CD4-positive, alpha-beta T cell treated with Interleukin-4 for 1 hour (primary cell): ENCODE data around the gene PRICKLE1.
A peak's percentile ranks its signal among the peaks of the same experiment; 100 is the strongest.

Experiments used
- DNase-seq, 2 donors: peaks; one replicate each; pipeline ENCODE4 v3.0.0-alpha.2; 2020 to 2022

The PRICKLE1 gene

DNA sequence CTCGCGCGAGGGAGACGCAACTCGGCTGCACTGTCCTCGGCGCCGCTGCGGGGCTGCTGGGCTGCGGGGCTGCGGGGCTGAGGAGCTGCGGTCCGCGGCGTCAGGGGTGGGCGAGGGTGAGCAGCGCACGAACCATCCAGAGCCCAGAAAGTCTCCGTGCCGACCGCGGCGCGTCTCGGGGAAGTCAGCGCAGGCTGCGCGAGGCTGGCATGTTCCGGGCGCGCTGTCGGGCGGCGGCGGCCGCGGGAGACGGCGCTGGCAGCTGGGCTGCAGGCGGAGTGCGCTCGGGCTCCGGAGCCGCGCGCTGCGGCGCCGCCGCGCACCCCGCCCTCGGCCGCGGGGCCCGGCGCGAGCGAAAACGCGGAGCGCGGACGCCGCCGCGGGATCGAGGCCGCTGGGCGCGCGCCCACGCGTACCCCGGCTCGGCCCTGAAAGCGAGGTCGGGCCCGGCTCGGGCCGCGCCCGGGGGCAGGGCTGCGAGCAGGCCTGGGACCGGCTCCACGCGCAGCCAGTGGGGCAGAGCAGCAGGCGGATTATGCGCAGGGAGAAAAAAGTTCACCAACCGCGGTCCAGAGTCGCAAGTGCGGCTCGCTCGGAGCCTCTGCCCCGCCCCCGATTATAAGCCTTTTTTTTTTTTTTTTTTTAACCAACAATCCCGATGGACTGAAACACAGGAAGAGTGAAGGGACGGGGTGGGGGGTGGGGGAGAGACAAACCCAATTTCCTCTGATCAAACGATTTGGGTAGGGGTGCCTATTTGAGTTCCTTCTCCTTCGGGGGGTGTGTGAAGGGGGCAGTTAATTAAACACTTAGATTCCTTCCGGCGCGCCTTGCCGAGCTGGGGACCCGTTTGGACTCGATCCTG is at the start of gene PRICKLE1:
Gene PRICKLE1 (minus strand): TSS at position 282 of the 865 bp plus-strand sequence. CDS start 117,230 bp downstream, outside the sequence.
- DNase-seq = peak in 1 of 2 donors; percentile 1

- no peak for DNase-seq
Observed at GRCh38 chr12:42638697-42639096, 49.2 kb upstream of the PRICKLE1 start.

DNA sequence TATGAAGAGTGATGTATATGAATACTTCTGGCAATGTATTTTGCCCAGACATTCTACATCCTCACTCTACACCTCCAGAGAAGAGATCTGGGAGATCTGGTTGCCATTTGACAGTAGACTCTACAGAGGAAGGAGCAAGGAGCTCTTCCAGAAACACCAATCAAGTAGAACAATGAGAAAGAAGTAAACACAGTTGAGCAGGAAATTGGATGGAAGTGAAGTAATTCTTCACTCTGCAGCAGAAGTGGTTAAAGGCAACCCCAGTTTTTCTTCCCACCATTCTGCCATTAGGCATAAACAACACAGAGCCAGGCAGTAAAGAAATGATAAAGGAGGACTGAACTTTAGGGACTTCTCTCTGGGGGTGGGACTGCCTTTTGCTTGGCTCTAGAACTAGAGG is 48.5 kb upstream of the PRICKLE1 start:
- DNase-seq = no peak

- DNase-seq = no peak
Observed at GRCh38 chr12:42636993-42637392, 47.4 kb upstream of the PRICKLE1 start.

- DNase-seq = no peak
Observed at GRCh38 chr12:42633594-42633993, 44.0 kb upstream of the PRICKLE1 start.

- DNase-seq = no peak
Observed at GRCh38 chr12:42631513-42631912, 42.0 kb upstream of the PRICKLE1 start.

DNA sequence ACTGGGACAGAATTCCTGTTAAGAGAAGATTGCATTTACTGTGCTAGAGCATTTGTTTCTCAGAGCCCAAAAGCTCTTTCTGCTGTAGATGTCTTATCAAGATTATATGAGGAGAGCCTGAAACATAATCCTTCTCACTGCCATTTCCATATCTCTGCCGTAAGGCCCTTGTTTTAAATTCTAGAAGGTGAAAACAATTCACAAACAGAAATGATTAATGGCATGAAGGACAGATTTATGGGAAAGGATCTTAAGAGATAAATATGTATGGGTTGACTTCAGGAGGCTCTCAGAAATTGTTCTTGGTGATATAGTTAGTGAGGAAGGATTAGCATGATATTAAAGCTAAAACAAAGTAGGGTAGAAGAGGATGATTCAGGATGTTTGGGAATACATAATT is 40.8 kb upstream of the PRICKLE1 start:
- no peak for DNase-seq

DNA sequence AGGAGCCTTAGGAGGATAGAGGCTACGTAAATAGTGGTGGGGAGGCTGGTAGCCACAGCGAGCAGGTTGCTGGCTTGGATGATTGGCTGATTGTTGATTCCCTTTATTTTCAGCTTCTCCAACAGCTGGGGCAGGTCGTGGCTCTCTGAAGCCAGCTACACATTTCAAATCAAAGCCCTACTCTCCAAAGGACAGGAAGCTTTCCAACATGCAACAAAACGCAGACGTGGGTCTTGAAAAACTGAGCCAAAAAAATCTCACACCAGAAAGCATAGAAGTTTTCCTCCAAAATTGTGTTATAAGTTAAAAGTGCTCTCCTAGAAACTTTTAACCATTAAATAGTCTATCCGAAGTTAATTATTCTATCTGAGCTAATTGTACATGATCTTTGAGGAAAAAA is 37.6 kb upstream of the PRICKLE1 start:
- DNase-seq = no peak

GRCh38 chr12:42625611-42626010 is 36.1 kb upstream of the PRICKLE1 start:
- no peak for DNase-seq

DNA sequence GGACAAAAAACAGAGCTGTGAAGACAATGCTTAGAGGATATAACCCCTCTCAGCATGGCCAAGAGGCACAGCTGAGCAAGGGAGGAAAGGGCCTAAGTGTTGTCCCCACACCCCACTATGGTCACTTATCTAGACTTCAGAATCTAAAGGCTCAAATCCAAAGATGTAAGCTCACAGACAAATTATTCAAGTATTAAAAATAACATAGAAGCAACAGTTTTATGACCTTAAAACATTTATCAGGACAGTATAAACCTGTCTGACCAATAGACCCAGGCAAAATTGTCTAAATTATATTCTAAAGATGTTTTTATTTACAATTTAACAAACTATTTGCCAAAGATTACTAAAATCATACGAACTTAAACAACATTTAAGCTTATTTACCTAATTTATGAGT is 28.1 kb upstream of the PRICKLE1 start:
- DNase-seq = no peak

- no peak for DNase-seq
Observed at GRCh38 chr12:42615006-42615405, 25.5 kb upstream of the PRICKLE1 start.

GRCh38 chr12:42612231-42612613 is 22.7 kb upstream of the PRICKLE1 start:
- DNase-seq = no peak

- no peak for DNase-seq
Observed at GRCh38 chr12:42611571-42612230, 22.2 kb upstream of the PRICKLE1 start.

- no peak for DNase-seq
Observed at GRCh38 chr12:42609605-42610004, 20.1 kb upstream of the PRICKLE1 start.

- DNase-seq = no peak
Observed at GRCh38 chr12:42608196-42608825, 18.8 kb upstream of the PRICKLE1 start.

DNA sequence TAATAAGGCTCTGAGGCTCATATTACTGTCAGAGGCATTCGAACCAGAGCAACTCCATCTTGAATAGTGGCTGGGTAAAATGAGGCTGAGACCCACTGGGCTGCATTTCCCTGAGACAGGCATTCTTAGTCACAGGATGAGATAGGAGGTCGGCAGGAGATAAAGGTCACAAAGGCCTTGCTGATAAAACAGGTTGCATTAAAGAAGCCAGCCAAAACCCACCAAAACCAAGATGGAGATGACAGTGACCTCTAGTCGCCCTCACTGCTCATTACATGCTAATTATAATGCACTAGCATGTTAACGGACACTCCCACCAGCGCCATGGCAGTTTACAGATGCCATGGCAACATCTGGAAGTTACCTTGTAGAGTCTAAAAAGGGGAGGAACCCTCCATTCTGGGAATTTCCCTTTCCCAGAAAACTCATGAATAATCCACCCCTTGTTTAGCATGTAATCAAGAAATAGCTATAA is 18.1 kb upstream of the PRICKLE1 start:
- DNase-seq = no peak

GRCh38 chr12:42606471-42606870 is 16.9 kb upstream of the PRICKLE1 start:
- no peak for DNase-seq

DNA sequence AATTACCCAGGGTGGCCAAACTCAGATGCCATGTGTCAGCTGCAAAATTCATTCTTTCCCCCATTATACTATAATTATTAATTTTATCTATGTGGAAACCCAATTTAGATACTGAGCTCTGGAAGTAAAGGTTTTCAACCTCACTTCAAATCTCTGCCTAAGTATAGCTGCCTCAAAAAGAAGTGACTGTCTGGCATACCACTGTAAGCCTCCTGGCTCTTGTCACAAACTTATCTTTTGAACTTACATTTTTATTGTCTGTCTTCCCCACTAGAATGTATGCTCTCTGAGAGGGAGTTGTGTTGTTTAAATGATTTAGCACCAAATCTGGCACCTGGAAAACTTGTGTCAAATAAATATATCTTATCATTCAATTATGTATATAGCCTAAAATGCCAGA is 16.1 kb upstream of the PRICKLE1 start:
- no peak for DNase-seq

DNA sequence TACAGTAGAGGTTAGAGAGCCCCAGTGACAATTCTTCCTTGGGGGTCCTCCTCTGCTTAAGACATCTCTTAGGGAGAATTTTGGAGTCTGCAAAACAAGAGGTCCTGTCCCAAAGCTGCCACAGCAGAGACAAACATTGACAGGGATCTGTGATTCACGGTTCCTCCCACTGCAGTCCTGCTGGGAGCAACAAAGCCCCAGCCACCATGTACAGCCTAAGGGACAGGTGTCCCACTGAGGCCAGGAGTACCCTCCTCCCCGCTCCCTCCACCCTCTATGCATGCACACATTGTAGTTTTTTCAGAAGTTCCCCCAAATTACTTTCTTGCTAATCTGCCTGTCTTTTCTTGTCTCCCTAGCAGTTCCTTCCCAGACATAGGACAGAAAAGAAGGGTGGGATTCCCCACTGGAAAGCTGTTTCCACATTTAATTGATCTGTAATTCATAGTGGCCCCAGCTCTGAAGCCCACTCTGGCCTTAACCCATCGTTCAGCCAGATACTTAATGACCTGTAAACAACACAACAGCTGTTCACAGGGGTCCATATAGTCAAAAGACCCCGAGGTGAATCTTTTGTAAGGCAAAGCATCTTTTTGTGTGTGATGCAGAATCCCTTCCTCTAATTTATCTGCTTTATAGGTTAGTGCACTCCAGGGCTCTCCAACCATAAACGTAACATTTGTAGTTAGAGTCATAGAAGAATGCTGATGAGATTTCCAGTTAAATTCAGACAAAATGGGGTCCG is 13.9 kb upstream of the PRICKLE1 start:
- DNase-seq = no peak

GRCh38 chr12:42593874-42594273 is 4.3 kb upstream of the PRICKLE1 start:
- DNase-seq = no peak

DNA sequence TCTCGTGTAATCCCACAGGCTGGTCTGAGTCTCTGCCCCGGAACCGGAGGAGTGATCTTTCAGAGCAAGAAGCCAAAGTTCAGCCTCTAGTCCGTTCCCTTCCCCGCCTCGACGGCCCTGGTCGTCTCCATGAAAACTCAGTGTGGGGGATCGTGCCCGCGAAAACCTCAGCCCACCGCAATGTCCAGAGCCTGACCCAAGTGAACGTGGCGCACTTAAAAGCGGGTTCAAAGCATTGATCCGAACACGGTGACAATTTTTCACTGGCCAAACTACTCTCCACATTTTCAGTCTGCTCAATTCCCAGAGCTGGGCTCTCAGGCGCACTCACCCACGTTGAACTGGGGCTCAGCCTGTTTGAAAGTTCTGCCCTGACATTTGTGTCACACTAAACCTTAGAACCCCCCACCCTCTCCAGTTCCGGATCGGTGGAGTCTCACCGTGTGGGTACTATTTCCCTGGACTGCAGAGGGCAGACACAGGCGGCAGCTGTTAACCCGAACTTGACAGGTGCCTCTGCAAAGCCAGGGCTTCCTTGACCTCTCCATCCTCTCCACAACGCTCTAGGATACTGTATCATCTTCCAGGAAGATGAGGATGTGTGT is 886 bp upstream of the PRICKLE1 start:
- DNase-seq = peak in 1 of 2 donors; percentile 2
